ENCODE data around the gene LST1.
"Not testable (repeated sequence)": the region's sequence is repeated elsewhere in the genome, so short reads cannot be mapped to it uniquely, and the experiment has no call there.

LST1 gene

DNA sequence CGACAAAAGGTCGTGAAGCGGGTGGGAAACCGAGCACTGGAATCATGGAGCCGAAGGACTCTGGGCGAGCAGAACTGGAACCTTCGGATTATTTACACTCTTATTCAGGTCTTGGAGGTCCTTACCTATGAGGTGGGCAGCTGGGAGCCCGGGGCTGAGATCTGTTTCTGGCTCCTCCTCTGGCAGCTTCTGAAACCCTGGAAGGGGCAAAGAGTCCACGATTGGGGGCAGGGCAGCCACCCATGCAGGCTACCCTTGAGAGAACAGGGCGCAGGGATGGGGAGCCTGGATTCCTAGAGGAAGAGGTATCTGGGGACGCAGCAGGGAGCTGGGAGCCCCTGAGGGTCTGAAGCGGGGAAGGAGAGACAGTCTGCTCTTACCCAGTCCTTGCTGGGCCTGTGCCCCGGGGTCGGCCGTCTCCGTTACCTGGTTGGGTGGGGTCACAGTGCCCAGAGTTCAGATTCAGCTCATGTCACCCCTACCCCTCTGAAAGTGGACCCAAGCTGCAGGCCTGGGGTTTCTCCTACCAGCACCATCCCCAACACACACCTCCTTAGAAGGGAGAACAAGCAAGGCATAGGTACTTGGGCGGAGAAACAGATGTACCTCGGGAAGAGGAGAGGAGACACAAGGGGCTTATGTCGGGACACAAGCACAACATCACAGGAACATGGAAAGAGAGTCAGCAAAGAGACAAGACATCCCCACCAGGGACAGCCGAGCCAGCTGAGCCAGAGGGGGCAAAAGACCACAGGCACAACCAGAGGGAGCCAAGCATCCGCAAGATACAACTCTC lies 4.4 kb upstream of the LST1 start:
- DNase-seq, result no peak

DNA sequence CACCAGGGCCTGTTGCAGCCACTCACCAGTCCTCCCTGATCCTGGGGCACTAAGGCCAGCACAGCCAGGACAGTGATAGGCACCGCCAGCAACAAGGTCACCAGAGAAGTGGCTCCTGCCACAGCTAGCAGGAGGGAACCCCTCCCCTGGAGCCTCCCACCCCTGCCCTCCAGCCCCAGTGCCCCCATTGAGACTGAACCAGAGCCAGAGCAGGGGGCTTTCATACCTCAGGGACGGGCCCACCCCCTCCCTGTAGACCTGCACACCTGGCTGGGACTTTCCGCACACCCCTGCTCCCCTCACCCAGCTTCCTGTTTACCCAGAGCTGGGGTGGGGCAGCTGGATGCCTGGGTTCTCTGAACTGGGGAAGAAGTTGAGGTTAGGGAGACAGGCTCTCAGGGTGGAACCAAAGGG lies 3.8 kb upstream of the LST1 start, which contains the start of gene LTB:
Gene LTB (minus strand): TSS at position 195 of the 414 bp plus-strand sequence. CDS start 7 bp downstream, at position 188.
- DNase-seq, result no peak

DNA sequence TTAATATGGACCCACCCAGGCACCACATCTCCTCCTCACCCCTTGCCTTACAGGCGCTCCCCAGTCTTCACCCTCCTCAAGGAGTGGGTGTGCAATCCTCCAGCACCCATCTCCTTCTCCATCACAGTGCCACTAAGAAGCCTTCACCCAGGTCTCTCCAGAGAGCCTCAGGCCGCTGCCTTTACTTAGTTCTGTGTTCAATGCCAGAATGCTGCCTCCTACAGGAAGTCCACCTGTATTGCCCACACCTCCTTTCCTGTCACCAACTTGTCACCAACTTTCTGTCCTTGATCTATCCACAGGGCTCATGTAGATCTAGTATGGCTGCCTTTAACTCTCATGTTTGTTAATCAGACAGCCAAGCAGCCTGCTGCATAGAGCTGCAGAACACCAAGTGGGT lies 586 bp upstream of the LST1 start:
- no peak for DNase-seq

DNA sequence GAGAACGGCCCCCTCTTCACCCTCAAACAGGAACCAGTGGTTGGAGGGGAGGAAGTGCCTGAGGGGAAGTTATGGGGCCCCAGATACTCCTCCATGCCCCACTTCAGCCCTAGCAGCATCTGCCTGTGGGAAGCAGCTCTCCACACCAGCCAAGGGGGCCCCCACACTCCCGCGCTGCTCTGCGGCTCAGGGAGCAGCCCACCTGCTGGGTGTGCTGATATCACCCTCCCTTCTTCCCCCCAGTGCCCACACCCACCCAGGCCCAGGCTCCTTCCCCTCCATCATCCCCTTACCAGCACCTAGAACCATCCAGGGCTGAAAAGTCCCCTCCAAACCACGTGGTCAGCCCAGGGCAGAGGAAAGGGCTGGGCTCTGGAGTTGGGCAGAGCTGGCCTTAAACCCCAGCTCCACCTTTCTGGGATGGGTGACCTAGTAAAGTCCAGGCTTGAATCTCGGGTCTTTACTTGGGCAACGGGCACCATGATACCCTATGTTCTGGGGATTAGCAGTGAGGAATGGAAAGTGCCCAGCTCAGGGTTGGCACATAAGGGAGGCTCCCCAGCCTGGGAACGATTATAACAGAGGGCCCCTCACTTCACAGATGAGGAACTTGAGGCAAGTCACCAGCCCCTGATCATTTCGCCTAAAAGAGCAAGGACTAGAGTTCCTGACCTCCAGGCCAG lies 663 bp downstream of the LST1 start:
- DNase-seq, result no peak

DNA sequence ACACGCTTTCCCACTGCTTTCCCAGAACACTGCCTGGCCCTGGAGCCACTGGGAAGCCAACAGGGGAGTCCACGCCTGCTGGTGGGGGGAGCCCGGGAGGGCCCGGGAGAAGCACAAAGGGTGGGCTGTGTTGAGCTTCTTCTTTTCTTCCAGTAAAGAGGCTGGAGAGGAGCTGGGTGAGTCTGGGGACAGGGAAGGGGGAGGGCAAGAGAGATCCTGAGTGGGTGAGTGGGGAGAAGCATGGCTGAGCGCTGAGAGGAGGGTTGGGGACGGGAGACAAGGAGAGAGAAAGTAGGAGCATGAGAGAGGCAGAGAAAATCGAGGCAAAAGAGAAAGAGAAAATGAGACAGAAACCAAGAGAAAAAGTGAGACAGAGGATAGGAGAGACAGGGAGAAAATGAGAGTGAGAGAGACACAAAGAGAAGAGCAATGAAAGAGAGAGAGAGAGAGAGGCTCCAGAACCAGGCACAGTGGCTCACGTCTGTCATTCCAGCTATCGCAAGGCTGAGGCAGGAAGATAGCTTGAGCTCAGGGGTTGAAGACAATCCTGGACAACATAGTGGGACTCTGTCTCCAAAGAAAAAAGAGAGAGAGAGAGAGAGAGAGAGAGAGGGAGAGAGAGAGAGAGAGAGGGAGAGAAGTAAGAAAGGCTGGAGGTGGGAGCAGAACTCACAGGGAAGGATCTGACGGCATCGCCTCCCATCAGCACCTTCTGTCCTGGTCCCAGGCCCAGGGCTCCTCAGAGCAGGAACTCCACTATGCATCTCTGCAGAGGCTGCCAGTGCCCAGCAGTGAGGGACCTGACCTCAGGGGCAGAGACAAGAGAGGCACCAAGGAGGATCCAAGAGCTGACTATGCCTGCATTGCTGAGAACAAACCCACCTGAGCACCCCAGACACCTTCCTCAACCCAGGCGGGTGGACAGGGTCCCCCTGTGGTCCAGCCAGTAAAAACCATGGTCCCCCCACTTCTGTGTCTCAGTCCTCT lies 2.0 kb downstream of the LST1 start:
- no peak for DNase-seq

DNA sequence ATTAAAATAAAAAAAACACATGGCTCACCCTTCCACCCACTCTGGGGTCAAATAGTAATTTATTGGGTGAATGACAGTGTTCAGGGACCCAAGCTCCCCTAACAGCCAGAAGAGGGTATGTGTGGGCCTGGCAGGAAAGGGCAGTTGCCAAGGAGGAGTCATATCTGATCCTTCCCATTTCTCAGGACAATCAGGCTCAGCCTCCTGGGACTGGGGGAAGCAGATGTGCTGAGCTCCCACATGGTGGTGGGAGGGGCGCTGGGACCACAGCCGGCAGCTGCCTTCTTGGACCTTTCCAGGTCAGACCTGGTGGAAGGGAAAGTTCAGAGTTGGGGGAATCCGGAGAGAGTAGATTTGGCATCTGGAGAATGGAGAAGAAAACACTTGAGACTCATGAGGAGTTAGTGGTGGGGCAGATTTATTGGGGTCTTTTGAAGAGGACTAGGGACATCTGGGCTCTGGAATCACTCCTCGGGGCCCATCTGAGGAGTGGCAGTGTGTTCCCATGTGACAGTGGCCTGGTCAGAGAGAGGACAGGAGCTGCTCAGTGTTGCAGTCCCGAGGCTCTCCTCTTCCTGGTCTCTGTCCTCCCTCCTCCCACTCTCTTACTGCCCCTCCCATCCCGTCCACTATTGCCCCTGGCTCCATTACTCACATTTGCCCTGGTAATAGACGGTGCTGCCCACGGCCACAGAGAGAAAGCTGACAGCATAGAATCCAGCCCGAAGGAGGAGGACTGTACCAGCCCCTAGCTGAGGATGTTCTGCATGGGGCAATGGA lies 3.0 kb downstream of the LST1 start:
- DNase-seq, result no peak

DNA sequence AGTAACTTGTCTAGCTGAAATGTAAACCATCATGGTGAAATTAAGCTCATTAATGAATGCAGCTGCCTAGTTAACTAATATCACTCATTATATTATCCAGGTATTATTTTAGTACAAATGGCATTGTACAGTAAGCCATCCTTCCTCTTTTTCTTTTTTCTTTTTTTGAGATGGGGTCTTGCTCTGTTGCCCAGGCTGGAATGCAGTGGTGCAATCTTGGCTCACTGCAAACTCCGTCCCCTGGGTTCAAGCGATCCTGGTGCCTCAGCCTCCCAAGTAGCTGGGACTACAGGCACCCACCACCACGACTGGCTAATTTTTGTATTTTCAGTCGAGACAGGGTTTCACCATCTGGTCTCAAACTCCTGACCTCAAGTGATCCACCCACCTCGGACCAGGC lies 4.6 kb downstream of the LST1 start:
- not testable (repeated sequence) for DNase-seq

DNA sequence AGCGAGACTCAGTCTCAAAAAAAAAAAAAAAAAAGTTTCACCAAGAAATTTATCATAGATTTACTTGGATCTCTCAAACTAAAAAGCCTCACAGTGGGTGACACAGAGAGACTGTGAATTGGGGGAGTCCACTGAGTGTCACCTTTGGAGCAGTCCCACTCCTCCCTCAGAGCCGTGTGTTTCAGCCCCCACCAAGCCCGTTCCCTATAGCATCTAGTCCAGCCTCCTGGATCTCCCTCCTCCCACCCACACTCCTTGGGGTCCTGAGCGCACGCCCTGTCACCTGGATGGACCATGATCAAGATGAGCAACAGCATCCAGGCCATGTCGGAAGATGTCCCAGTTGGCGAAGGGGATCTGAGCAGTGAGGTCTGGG lies 6.3 kb downstream of the LST1 start:
- DNase-seq, result no peak

DNA sequence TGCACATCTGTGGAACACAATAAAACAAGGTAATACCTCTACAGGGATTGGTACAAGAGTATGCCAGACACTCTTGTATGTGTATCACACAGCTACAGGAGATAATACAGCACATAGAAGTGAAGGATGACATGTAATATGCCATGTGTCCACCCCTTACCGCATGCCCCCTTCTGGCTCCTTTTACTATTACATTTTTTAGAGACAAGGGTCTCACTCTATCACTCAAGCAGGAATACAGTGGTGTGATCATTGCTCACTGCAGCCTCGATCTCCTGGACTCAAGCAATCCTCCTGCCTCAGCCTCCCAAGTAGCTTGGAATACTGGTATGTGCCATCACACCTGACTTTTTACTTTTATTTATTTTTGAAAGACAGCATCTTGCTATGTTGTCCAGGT lies 10.9 kb downstream of the LST1 start:
- DNase-seq, result peak; percentile 3

DNA sequence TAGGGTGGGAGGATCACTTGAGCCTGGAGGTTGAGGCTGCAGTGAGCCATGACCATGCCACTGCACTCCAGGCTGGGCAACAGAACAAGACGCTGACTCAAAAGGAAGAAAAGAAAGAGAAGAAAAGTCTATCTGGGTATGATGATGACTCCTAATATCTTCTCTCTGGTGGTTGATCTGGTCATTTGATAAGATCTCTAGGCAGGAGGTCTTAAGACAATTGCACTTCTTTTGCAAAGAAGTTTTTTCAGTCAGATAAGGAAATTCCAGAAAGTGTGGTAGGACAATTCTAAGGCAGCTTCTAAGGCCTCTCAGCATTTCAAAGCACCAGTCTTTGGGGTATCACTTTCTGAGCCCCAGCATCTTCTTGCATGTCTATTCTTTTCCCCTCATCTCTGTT lies 21.2 kb downstream of the LST1 start:
- DNase-seq, result no peak

DNA sequence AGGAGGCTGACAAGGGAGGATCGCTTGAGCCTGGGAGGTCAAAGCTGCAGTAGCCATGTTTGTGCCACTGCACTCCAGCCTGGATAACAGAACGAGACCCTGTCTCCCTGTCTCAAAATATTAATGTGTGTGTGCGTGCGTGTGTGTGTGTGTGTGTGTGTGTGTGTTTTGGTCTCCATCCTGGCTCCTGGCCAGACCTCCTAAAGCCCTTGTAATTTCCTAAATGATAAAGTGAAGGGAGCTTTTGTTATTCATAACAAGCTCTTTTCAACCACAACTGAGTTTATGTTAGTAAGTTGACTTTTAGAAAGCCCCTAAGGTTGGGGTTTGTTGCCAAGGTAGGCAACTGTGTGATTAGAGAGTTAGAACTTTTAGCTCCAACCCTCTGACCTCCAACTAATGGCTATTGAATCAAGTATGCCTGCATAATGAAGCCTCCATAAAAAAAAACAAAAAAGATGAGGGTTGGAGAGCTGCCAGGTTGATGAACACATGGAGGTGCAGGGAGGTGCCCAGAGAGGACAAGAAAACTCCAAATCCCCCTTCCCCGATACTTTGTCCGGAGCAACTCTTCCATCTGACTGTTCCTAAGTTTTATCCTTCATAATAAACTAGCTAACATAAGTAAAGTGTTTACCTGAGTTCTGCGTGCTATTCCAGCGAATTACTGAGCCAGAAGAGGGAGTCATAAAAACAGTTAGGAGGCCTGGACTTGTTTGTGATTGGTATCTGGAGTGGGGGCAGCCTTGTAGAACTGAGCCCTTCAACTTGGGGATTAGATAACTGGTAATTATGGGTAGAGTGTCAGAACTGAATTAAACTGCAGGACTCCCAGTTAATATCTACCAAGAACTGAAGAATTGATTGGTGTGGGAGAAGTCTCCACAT lies 23.7 kb downstream of the LST1 start:
- peak; percentile 74 for DNase-seq

DNA sequence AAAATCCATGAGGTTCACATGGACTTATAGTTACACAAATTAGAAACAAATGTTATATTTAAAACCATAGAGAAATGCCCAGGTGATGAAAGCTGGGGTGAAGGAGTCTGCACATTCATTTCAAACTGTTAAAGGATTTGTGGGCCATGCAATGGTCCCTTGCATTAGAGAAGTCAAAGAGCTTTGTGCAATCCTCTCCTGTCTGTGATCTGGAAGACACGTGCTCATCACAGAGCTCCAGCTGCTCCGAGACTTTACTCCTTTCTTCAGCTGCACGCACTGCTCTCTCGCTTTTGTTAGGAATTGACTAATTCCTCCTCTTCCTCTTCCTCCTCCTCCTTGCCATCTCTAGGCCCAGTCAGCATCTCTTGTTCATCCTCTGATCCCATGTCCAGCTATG lies 24.9 kb downstream of the LST1 start:
- no peak for DNase-seq

DNA sequence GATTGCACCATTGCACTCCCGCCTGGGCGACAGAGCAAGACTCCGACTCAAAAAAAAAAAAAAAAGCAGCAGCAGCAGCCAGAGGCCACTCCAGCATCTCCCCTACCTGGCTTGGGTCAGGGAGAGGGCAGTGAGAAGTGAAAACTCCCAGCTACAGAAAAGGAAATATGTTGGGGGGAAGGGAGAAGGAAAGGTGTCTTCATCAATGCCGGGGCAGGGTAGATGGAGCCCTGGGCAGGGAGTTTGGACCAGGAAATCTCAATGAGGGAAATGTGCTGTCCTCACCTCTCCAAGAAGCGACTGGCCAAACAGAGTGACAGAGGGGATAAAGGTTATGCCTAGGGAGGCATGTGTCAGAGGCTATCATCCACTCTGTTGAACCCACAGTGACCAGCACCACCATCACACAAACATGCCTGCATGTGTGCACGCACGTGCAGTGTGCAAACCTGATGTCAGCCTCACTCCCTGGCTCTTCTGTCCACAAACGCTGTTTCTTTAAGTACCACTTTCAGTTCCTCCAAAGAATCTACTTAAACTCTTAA lies 28.1 kb downstream of the LST1 start:
- DNase-seq, result no peak

DNA sequence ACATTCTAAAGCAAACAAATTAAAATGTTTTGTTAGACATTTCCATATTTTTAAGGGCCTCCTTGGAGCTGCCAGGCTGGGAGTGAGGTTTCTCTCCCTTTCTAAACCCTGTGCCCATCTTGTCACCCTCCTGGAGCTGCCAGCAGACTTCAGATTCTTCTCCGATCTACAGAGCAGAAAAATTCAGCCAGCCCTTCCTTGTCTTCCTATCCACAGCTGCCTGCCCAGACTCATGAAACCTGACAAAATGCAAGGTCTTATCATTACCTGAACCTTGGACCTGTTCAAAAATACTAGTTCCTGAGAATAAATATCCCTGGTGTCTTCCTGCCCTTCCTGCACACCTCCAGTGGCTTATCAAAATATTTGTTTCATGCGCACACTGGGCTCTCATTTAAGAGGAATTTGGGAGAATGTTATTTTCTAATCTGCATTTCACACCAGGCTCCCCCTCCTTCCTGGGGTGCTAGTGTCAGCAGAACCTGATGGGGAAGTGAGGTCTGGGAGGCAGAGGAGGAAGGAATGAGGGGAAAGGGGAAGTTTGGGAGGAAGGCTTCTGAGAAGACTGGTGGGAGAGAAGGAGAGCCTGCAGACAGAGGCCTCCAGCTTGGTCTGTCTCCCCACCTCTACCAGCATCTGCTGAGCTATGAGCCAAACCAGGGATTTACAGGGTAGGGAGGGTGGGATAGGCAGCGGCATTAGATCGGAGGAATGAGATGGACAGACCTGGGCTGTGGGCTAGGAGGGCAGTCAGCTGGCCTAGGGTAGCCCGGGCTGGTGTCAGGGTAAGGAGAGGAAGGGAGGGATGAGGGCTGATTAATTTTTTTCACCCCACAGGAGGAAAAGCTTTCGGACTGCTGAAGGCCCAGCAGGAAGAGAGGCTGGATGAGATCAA lies 28.9 kb downstream of the LST1 start, which contains the start of gene AIF1:
Gene AIF1 (plus strand): TSS at position 551 of the 895 bp plus-strand sequence. CDS start 96 bp downstream, at position 647.
- no peak for DNase-seq

DNA sequence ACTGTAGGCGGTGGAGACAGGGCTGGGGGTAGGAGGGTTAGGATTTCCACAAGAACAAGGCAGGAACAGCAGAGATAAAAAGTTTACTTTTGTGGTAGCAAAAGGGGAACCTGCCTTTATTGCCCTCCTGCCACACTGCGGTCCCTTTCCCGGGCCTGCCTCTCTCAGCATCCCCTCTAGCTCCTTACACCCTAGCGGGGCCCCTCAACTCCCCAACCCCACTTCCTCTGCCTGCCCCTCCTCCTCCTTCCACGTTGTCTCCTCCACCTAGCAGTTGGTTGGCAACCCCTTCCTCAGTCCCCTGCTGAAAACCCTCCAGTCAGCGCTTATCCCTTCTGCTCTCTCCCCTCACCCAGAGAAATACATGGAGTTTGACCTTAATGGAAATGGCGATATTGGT lies 29.7 kb downstream of the LST1 start:
- DNase-seq, result no peak

DNA sequence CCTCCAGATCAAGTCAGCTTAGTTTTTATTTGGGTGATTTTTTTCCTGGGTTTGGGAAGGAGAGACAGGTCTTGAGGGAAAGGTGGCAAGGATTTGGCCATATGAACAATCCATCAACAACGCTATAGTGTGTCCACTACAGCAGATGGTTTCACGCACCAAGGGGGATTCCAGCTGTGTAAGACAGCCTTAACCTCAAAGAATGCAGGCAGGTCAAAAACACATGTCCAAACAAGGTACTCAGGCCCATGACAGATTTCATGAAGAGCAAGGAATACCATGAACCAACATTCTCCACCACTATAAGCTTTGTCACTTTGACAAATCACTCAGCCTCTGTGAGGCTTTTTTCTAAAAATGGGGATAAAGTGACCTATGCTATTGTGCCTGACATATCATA lies 30.9 kb downstream of the LST1 start:
- DNase-seq, result no peak

DNA sequence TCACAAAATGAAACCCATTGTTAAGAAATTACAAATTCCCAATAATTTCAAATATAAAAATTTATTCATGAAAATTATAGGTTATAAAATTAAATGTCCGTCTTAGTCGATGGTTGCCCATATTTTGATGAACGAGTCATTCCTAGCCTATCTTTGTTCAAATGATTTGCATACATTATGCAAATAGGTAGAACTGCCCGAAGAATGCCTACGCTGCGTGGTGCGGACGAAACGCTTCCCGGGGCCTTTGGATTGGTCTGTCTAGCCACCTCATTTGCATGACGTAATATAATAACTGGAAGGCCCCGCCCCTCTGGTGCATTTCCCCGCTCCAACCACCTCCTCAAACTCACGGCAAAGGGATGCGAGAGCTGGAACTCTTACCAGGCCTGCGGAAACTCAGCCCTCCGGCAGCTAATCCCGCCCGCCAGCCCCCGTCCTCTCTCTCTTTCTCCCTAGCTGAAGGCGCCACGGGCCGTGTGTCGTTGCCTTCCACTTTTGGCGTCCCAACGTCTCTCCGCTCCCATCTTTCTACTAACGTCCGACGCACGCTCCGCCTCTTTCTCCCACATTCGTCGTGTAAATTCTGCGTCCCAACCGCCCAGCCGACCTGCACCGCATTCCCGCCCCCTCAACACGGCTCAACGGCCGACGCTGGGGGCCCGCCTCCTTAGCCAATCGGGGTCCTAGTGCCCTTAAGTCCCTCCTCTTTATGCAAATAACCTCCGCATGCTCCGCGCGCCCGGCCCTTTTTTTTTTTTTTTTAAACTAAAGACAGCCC lies 33.9 kb downstream of the LST1 start:
- DNase-seq, result peak; percentile 97

DNA sequence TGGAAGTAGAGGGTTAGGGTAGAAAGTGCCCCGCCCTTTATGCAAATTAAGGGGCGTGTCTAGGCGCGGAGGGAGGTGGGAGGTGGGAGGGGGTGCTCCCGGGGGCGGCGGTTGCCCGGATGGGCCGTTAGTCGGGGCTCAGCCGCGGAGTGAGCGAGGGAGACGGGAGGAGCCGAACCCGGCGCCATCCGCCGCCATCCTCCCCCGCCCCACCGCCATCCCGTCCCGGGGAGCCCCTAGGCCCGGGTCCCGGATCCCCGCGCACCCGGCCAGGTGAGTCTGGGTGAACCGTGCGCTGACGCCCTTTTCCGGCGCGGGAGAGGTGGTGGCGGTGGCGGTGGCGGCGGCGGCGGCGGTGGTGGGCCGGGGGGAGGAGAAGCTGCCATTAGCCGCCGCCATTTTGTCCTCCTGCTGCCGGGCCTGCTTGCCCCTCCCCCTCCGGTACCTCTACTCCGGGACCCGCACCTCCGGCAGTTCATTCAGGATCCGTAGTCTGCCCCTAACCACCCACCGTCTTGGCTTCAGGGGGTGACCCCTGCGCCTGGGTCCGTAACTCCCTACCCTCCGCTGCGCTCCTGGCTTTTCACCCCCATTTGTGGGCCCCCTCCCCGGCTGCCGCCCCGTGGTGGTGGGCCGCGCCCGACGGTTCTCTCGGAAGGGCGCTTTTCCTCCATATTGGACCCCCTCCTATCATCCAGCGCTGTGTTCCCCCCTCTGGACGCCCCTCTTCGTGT lies 34.7 kb downstream of the LST1 start, which contains the start of gene PRRC2A:
Gene PRRC2A (plus strand): TSS at position 130 of the 734 bp plus-strand sequence. CDS start 2,075 bp downstream, outside the sequence.
- DNase-seq, result peak; percentile 75

All from DMS79 treated with DMSO at 0.1 percent for 48 hours (cell line).